22Rv1 (cell line): ENCODE data around the gene POU2F1.

Experiments used
- H3K27ac ChIP-seq: fragments of 450-650 bp; 2 replicates; pipeline ENCODE4 v1.5.1; 2017
- CTCF ChIP-seq: fragments of 450-650 bp; IDR thresholded peaks from 2 replicates; pipeline ENCODE4 v1.5.1; 2017; ENCODE audit warnings: mild to moderate bottlenecking
- ZFX ChIP-seq: fragments of 450-650 bp; IDR thresholded peaks from 2 replicates; pipeline ENCODE4 v1.6.1; 2017; ENCODE audit warnings: antibody characterized with exemption, borderline replicate concordance

POU2F1 gene

GRCh38 chr1:167431909-167432650 lies 211.4 kb downstream of the POU2F1 start:
- no peak overlapping the region for H3K27ac ChIP-seq

GRCh38 chr1:167432780-167433179 lies 212.1 kb downstream of the POU2F1 start:
- no peak overlapping the region for H3K27ac ChIP-seq
- TF ChIP-seq ZFX (no peak), CTCF (no peak)

More at GRCh38 chr1:167431909-167432650, 211.4 kb downstream of the POU2F1 start:
- no peak for TF ChIP-seq CTCF
- no peak for TF ChIP-seq ZFX

GRCh38 chr1:167433884-167434283 lies 213.2 kb downstream of the POU2F1 start:
- no peak overlapping the region for H3K27ac ChIP-seq
- TF ChIP-seq CTCF, result no peak
- no peak for TF ChIP-seq ZFX

GRCh38 chr1:167434306-167434705 lies 213.6 kb downstream of the POU2F1 start:
- no peak overlapping the region for H3K27ac ChIP-seq
- TF ChIP-seq CTCF, result no peak
- no peak for TF ChIP-seq ZFX

GRCh38 chr1:167435484-167435883 lies 214.8 kb downstream of the POU2F1 start:
- H3K27ac ChIP-seq, result no peak overlapping the region
- TF ChIP-seq CTCF (no peak), ZFX (no peak)

GRCh38 chr1:167438171-167439138 lies 217.8 kb downstream of the POU2F1 start:
- no peak for TF ChIP-seq CTCF
- TF ChIP-seq ZFX, result no peak
- no peak overlapping the region for H3K27ac ChIP-seq
